ENCODE data around the gene NHLH1. TPM values are rescaled to one million over a fixed set of nuclear protein-coding genes. Genes with fewer than 3 reads are reported as not detected.

The NHLH1 gene
- polyA plus RNA-seq, 4 donors, result 0.10 to 0.33 (median 0.19) TPM

DNA sequence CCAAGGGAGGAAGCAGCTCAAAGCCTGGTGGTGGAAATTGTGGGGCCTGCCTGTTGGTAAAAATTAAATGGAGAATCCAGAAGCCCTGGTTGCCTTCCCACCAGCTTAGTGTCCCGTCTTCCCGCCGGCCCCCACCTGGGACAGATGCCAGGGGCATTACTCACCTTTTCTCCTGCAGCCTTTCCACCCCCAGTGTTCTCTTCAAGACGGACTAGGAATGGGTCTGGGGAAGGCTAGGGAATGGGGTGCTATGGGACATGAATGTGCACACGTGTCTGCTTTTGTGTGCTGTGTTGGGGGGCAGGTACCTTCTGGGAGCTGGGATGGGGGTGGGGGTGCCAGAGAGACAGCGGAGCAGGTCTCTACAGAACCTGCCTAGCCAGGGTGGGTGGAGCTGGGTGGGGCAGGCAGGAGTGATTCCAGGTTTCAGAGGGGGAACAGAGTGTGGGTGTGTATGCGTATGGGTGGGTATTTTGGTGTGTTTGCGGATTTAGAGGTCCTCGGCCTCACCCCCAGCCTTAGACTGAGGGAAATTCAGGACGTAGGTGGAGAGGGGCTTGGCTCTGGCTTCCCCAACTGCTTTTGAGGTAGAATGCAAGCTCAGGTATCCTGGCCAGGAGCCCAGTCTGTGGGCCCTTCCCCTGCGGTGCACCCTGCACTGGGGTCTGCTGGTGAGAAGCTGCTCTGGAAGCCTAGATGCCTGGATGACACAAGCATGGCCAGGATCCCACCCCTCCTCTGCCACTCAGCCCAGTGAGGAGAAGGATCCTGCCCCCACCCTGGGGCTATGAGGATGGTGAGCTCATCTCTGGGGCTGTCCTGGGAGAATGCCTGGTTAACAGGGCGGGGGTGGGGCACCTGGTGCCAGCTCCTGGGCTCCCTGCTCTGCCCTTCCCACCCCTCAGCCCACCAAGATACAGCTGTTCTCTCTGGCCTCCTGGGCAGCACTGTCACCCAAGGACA, 41.2 kb downstream of the NHLH1 start:
- DNase-seq (ENCODE audit: low read depth in 4 of 4, low spot score in 2 of 4), result no peak

DNA sequence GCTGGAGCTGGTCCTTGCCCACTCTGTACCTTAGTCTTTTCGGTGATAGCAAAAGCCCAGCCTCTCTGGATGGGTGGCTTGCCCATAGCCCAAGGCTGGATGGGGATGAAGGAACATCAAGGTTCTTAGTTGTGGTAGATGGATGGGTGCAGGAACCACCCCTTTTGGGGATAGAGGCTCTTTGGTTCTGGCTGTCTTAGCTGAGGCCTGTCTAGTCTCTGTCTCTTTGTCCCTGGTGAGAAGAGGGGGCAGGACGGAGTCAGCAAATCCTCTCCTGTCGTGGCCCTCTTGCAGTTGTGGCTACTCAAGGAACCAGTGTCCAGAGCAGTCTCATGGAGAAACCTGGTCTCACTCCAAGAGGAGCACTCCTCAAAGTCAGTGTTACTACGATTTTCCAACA, 42.0 kb downstream of the NHLH1 start:
- no peak for DNase-seq (ENCODE audit: low read depth in 4 of 4, low spot score in 2 of 4)

DNA sequence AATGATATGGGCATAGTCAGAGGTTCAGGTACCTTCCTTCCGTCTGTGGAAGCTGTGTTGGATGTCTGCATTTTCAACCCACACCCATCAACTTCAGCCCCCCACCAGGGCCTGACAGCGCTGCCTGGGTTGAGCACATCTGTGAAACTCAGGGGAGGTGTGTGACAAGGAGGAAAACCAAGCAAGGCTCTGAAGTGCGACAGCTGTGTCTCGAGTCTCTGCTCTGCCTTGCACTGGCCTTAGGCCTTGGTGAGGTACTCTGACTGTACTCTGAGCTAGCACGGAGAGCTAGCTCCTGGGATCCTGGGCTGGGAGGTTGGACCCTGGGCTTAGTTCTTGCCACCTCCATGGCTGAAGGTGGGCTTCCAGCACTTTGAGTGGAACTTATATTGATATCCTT, 42.6 kb downstream of the NHLH1 start:
- no peak for DNase-seq (ENCODE audit: low read depth in 4 of 4, low spot score in 2 of 4)

DNA sequence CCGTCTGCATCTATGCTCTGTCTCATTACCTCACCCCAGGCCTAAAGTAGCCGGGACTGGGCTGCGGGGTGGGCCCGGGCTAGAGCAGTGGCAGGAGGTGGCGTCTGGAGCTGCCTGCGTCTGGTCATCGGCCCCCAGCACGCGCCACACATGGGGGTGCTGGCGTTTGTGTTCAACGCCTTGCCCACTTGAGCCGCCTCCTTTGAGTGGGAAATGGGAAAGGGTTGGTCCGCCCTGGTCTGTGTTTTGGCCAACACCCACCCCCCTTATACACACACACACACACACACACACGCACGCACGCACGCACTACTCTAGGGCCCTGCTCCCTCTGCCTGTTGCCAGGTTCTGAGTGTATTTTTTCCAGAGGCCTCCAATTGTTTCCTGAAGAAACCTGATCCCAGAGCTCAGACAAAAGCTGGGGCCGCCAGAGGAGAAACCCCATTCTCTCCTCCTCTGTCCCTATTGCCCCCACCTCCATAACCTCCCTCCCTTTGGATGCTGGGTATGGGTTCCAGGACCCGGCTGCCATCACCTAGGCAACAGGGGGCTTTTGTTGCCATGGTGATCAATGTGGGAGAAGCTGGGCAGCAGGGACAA, 43.6 kb downstream of the NHLH1 start:
- no peak for DNase-seq (ENCODE audit: low read depth in 4 of 4, low spot score in 2 of 4)

DNA sequence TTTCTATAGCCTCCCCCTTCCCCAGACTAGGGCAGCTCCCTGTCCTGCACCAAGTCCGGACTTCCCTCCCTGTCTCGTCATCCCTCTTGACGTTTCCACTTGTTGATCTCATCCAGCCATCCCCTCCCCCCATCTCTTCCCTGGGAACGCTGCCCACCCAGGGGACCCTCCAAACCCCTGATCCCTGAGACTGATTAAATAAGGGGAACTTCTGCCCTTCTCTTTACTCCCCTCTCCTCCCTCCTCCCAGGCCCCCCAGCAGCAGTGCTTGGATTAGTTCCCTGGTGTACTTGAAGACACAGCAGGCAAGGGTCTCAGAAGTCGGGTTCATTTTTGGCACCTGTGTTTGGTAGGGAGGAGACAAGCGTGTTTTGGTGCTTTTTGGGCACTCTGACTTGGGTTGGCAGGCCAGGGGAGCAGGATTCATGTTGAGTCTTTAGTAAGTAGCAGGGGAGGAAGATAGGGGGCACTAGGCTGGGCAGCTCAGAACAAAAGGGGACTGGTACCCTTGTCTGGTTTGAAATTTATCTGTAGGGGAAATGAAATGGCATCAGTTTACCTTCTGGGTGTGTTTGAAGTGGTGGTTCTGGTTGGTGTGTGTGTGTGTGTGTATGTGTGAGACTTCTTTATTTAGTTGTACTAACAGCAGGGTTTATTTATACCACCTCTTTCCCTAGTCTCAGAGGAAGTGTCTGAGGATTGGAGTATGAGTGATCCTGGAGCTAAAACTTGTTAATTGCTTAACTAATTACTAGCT, 44.6 kb downstream of the NHLH1 start:
- DNase-seq (ENCODE audit: low read depth in 4 of 4, low spot score in 2 of 4), result no peak

DNA sequence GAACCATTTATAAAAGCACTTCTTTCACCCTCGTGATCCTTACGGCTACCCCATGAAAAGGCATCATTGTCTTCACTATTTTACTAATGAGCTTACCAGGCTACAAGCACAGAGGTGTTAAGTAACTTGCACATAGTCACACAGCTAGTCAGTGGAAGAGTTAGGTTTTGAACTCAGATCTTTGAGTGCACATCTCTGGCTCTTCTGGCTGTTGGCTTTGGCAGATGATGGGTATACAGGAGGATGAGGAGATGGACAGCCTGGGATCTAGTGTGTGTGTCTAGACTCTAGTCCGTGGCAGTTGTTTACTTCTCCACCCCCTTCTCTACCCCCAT, 45.1 kb downstream of the NHLH1 start:
- no peak for DNase-seq (ENCODE audit: low read depth in 4 of 4, low spot score in 2 of 4)

DNA sequence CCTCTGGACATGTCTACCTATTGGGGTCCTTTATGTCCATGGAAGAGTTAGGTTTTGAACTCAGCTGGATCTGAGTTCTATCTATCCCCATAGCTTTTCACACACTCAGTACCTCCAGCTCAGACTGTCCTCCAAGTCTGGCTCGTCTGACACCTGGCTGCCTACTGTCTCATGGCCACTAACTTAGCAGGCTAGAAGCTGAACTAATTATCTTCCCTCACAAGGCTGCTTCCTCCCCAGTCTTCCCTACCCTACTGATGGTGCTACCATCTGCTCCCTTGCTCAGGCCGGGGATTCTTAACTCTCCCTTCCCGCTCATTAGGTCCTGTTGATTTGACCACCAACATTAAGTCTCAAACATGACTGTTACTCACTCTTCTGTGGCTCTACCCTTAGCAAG, 46.8 kb downstream of the NHLH1 start:
- DNase-seq (ENCODE audit: low read depth in 4 of 4, low spot score in 2 of 4), result no peak

DNA sequence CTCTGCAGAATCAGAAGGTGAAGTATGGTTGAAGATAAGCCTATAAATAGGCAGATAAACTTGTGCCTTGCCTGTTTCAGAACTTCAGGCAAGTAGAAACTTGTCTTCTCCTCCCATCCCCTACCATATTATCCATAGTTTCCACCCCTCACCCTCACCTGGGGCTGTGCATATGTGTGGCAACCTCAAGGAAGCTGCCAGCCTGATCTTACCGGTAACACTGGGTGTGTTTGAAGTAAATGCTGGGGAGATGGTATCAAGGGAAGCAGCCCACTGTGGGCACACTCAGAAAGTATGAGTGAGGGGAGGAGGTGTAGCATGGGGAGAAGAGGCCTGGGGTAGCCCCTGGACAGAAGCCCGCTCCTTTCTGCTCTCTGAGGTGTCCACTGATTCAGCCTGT, 48.0 kb downstream of the NHLH1 start:
- DNase-seq (ENCODE audit: low read depth in 4 of 4, low spot score in 2 of 4), result no peak

DNA sequence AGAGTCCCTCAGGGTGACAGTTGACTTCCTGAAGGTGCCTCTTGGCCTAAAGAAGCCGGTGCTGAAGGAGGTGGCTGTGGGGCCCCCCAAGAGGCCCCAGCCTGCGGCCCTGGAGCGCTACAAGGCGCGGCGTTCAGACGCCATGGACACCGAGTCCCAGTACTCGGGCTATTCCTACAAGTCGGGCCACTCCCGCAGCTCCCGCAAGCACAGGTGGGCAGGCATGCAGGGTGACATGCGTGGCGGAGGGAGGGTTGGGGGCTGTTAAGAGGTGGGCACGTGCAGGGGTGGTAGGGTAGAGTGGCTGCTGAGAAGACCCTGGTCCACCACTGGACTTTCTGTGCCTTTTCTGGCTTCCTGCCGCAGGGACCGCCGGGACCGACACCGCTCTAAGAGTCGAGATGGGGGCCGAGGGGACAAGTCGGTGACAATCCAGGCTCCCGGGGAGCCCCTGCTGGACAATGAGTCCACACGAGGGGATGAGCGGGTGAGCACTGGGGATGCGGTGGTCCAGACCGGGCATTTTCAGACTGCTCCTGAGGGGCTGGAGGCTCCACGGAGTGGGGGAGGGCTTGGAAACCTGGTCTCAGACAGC, 48.9 kb downstream of the NHLH1 start:
- DNase-seq (ENCODE audit: low read depth in 4 of 4, low spot score in 2 of 4), result no peak

DNA sequence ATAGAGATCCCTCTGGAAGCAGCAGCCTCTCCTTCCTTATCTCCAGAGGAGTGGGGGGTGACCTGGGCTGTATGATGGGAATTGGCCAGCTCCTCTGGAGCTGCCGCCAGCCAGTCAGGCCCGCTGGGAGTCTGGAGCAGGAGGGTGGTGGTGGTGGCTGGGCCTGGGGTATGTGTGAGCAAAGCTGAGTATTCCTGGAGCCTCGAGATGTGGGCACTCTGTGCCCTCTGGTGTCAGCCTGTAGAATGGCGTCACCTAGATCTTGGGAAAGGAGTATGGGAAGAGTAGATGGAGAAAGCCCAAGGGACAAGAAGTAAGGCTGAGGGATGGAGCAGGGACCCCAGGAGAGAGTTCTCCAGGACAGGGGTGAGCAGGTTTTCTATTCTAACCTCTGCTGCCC, 49.5 kb downstream of the NHLH1 start:
- no peak for DNase-seq (ENCODE audit: low read depth in 4 of 4, low spot score in 2 of 4)

DNA sequence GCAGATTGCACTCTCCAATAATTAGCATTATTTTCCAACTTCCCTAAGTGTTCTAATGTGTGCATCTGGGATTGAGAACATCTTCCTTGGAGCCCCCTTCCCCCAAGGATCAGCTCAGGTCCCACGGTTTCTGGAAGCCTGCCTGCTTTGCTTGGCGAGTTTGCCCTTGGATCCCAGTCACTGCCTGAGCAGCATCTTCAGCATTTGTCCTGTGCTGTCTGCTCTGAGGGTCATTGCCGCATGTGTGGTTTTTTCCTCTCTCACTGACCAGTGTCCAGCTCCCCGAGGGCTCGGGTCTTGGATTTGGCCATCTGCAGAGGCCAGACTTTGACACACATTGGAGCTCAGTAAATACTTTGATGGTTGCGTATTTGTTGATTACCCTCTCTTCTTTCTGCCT, 51.6 kb downstream of the NHLH1 start:
- DNase-seq (ENCODE audit: low read depth in 4 of 4, low spot score in 2 of 4), result no peak

DNA sequence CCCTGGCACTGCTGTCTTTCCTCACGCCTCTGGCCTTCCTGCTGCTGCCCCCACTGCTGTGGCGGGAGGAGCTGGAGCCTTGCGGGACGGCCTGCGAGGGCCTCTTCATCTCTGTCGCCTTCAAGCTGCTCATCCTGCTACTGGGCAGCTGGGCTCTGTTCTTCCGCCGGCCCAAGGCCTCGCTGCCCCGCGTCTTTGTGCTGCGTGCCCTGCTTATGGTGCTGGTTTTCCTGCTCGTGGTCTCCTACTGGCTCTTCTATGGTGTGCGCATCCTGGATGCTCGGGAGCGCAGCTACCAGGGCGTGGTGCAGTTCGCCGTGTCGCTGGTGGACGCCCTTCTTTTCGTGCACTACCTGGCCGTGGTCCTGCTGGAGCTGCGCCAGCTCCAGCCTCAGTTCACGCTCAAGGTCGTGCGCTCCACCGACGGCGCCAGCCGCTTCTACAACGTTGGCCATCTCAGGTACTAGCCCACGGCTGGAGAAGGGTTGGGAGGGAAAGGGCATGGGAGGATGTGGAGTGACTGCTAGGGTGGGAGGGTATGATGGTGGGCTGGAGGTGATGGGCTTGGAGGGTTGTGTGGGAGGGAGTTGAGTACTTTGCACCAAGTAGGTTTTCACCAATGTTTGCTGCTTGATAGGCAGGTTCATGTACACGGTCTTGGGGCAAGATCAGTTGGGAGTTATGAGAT, 52.4 kb downstream of the NHLH1 start:
- no peak for DNase-seq (ENCODE audit: low read depth in 4 of 4, low spot score in 2 of 4)

DNA sequence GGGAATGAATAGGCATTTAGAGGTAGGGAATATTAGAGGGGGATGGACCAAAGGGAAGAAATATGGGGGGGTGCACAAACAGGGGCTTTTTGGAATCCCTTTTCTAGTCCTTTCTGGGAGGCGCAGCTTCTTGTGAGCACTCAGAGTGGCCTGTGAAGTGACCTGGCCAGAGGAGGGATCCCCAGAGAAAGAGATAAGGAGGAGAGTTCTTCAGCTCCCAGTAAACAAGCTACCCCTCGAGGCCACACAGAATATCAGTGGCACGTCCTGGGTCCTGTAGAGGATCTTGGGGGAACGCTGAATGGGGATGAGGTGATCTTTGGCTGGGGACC, 52.9 kb downstream of the NHLH1 start:
- DNase-seq (ENCODE audit: low read depth in 4 of 4, low spot score in 2 of 4), result no peak

DNA sequence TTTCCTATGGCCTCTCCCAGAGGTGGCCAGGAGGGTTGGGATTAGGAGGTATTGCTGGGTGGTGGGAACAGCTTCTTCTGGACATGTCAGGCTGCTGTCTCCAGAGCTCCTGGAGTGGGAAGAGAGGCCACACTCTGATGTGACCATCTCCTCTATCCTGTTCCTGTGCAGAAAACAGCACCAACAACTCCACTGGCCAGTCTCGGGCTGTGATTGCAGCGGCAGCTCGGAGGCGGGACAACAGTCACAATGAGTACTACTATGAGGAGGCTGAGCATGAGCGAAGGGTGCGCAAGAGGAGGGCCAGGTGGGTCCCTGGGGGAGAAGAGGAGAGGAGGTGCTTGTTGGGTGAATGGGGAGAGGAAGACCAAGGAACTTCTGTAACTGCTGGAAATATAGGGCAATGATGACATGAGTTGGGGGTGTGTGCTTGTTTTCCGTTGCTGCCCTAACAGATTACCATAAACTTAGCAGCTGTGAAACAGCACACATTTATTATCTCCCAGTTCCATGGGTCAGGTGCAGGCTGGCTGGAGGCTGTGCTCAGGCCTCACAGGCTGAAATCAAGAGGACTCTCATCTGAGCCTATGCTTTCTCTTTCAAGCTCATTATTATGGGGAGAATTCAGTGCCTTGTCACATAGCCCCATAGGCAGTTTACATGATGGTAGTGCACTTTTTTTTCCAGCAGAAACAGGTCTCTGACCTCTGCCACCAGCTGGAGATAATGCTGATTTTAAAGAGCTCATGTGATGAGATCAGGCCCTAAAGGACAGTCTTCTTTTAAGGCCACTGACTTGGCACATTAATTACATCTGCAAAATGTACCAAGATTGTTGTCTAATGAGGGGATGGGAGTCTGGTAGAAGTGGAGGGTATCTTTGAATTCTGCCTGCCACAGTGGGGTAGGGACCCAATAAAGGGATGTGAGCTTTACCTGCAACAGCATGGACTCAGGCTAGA, 54.3 kb downstream of the NHLH1 start:
- DNase-seq (ENCODE audit: low read depth in 4 of 4, low spot score in 2 of 4), result no peak

DNA sequence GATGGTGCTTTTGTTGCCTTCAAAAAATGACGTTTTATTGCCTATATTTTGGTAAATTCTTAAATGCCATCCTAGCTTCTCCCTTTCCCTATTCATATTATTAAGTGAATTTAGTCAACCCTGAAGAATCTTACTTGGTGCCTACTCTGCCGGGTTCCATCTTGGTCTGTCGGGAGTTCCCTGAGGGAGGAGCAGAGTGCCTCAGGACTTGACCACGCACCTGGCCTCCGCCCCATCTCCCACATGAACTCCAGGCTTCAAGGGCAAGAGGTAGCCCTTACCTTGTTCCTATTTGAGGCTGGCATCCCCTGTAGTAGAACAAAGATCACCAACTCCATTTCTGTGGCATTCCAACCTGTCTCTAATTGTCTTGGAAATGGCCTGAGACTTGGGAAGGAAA, 55.0 kb downstream of the NHLH1 start:
- DNase-seq (ENCODE audit: low read depth in 4 of 4, low spot score in 2 of 4), result no peak

Other genes with a start within 250 kb of the NHLH1 start
- gene ATP1A4, start 215.5 kb upstream of the NHLH1 start, polyA plus RNA-seq (ENCODE audit: insufficient read length in 4 of 4), result under 1 TPM in 3 of 4 donors, not detected in 1; 0.04 to 0.43 (median 0.26) TPM
- under 1 TPM; 0.13 to 0.63 (median 0.33) TPM for gene CASQ1, start 176.5 kb upstream of the NHLH1 start, polyA plus RNA-seq (ENCODE audit: insufficient read length in 4 of 4)
- 100 to 1,000 TPM in 2 of 4 donors, 10 to 100 TPM in 2; 86.1 to 130 (median 108) TPM for gene PEA15, start 161.7 kb upstream of the NHLH1 start, polyA plus RNA-seq (ENCODE audit: insufficient read length in 4 of 4)
- gene DCAF8, start 104.5 kb upstream of the NHLH1 start, polyA plus RNA-seq (ENCODE audit: insufficient read length in 4 of 4), result 100 to 1,000 TPM; 160 to 276 (median 224) TPM
- 10 to 100 TPM; 72.1 to 91.4 (median 78.8) TPM for gene PEX19, start 81.9 kb upstream of the NHLH1 start, polyA plus RNA-seq (ENCODE audit: insufficient read length in 4 of 4)
- 100 to 1,000 TPM; 140 to 179 (median 159) TPM for gene COPA, start 23.8 kb upstream of the NHLH1 start, polyA plus RNA-seq (ENCODE audit: insufficient read length in 4 of 4)
- 100 to 1,000 TPM; 141 to 159 (median 155) TPM for gene NCSTN, start 23.7 kb upstream of the NHLH1 start, polyA plus RNA-seq (ENCODE audit: insufficient read length in 4 of 4)
- 10 to 100 TPM; 29.2 to 43.9 (median 34.9) TPM for gene VANGL2, start 33.5 kb downstream of the NHLH1 start, polyA plus RNA-seq (ENCODE audit: insufficient read length in 4 of 4)
- gene SLAMF6, start 156.2 kb downstream of the NHLH1 start, polyA plus RNA-seq (ENCODE audit: insufficient read length in 4 of 4), result under 1 TPM in 3 of 4 donors, not detected in 1; 0.10 to 0.17 (median 0.13) TPM
- gene CD84, start 212.4 kb downstream of the NHLH1 start, polyA plus RNA-seq (ENCODE audit: insufficient read length in 4 of 4), result 1 to 10 TPM in 2 of 4 donors, under 1 TPM in 2; 0.71 to 1.5 (median 1.2) TPM

All from left renal cortex interstitium (tissue), 4 donors.